IPS DF 6.9 (cell line): ENCODE measurements around the gene TPP1.

Experiments used
- DNase-seq: peaks from one replicate; pipeline ENCODE4 v3.0.0-alpha.2; 2013; ENCODE audit warnings: low read depth, low spot score
- H3K27ac ChIP-seq: one replicate; pipeline ENCODE4 v1.5.1; 2013; ENCODE audit warnings: low read length, control low read depth
- H3K27me3 ChIP-seq: 2 replicates; pipeline ENCODE4 v1.6.1; 2013; ENCODE audit warnings: mild to moderate bottlenecking, low read length; ENCODE audit not compliant: control insufficient read depth, insufficient read depth
- H3K36me3 ChIP-seq: 2 replicates; pipeline ENCODE4 v1.6.1; 2013; ENCODE audit warnings: low read length; ENCODE audit not compliant: control insufficient read depth, insufficient read depth
- H3K4me1 ChIP-seq: 2 replicates; pipeline ENCODE4 v1.6.1; 2013; ENCODE audit warnings: low read length; ENCODE audit not compliant: control insufficient read depth, insufficient read depth
- H3K4me3 ChIP-seq: 2 replicates; pipeline ENCODE4 v1.5.1; 2013; ENCODE audit warnings: mild to moderate bottlenecking, low read length
- H3K9me3 ChIP-seq: 2 replicates; pipeline ENCODE4 v1.6.1; 2013; ENCODE audit warnings: low read length, inconsistent platforms; ENCODE audit not compliant: control insufficient read depth, insufficient read depth
- WGBS: extraction: QIAGEN DNeasy Blood & Tissue Kit; methylation state at CpG from one replicate; pipeline ENCODE4 v1.1.7; 2013; ENCODE audit warnings: mixed read lengths, missing lambda C conversion rate; ENCODE audit not compliant: insufficient read length, insufficient coverage; 5-methylcytosine and 5-hydroxymethylcytosine counted together

Gene TPP1

DNA sequence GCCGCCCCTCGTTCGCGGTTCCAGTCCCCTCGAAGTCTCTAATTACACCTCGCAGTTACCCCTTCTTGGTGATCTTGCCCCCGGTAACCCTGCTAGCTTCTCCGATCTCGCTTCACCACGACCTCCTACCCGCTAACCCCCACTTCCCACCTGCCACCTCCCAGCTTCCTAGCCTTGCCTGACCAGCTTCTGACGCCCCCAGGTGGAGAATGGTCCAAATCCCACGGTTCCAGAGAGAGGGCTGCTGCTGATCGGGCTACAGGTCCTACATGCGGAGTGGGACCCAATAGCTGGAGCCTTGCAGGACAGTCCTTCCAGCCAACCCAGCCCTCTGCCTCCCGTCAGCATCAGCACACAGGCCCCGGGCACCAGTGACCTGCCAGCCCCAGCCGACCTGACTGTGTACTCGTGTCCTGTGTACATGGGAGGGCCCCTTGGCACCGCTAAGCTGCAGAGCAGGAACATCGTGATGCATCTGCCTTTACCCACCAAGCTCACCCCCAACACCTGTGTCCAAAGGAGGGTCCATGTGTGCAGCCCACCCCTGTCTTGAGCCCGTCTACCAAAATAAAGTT lies 47.7 kb downstream of the TPP1 start:
- 100% methylated on average over 5 of the region's 22 CpGs for WGBS
- no peak overlapping the region for H3K4me3 ChIP-seq

GRCh38 chr11:6570691-6571427 lies 48.4 kb downstream of the TPP1 start:
- no CpG with 5 or more reads among the region's 62 CpGs for WGBS
- H3K27ac ChIP-seq = no peak overlapping the region
- H3K4me1 ChIP-seq = no peaks in the 10 kb centered on the region
- no peaks in the 10 kb centered on the region for H3K27me3 ChIP-seq
- no peak overlapping the region for H3K4me3 ChIP-seq
- no peak for DNase-seq
- H3K36me3 ChIP-seq = no peaks in the 10 kb centered on the region
- H3K9me3 ChIP-seq = no peaks in the 10 kb centered on the region

More for the DNA sequence above, 47.7 kb downstream of the TPP1 start:
- Histone ChIP-seq H3K27ac (no peak overlapping the region), H3K9me3 (no peaks in the 10 kb centered on the region), H3K4me1 (no peaks in the 10 kb centered on the region), H3K36me3 (no peaks in the 10 kb centered on the region), H3K27me3 (no peaks in the 10 kb centered on the region)
- no peak for DNase-seq

DNA sequence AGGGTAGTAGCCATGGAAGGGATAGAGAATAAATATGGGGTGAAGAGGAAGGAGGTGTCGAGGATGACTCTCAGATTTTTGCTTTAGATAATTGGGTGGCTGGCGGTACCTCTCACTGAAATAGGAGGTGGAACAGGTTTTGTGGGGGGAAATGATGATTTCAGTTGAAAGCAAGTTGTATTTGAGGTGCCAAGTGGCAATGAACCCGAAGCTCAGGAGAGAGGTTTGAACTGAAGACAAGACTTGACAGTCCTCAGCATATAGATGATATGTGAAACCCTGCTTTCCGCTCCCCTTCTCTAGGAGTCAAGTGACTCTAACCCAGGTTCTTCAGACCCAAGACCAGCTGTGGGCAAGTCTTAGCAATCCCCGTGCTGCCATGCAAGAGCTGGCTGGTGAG lies 49.5 kb downstream of the TPP1 start:
- H3K4me3 ChIP-seq = no peak overlapping the region
- WGBS = 100% methylated on average over 1 of the region's 5 CpGs
- H3K36me3 ChIP-seq = no peaks in the 10 kb centered on the region
- no peaks in the 10 kb centered on the region for H3K9me3 ChIP-seq
- H3K27me3 ChIP-seq = no peaks in the 10 kb centered on the region
- H3K27ac ChIP-seq = no peak overlapping the region
- H3K4me1 ChIP-seq = no peaks in the 10 kb centered on the region
- DNase-seq = no peak

GRCh38 chr11:6568191-6568918 lies 50.9 kb downstream of the TPP1 start:
- H3K36me3 ChIP-seq = no peaks in the 10 kb centered on the region
- H3K4me3 ChIP-seq = no peak overlapping the region
- H3K9me3 ChIP-seq = no peaks in the 10 kb centered on the region
- no peak overlapping the region for H3K27ac ChIP-seq
- H3K27me3 ChIP-seq = no peaks in the 10 kb centered on the region
- H3K4me1 ChIP-seq = no peaks in the 10 kb centered on the region
- WGBS = no CpG with 5 or more reads among the region's 4 CpGs
- no peak for DNase-seq

DNA sequence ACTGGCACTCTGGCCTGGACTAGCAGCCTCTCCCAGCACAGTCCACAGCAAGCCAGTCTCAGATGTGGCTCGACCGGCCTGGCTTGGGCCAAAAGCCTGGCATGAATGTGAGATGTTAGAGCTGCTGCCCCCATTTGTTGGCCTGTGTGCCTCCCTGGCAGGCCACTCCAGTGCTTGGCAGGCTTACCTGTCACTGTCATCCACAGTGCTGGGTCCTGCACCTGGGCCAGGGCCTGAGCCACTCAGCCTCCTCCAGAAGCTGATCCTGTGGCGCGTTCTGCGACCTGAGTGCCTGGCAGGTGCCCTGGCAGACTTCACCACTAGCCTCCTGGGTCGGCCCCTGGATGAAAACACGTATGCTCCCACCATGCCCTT lies 51.9 kb downstream of the TPP1 start:
- Histone ChIP-seq H3K27ac (no peak overlapping the region), H3K27me3 (no peaks in the 10 kb centered on the region), H3K4me3 (no peak overlapping the region), H3K36me3 (no peaks in the 10 kb centered on the region), H3K4me1 (no peaks in the 10 kb centered on the region), H3K9me3 (no peaks in the 10 kb centered on the region)
- no peak for DNase-seq
- WGBS = no CpG with 5 or more reads among the region's 7 CpGs

DNA sequence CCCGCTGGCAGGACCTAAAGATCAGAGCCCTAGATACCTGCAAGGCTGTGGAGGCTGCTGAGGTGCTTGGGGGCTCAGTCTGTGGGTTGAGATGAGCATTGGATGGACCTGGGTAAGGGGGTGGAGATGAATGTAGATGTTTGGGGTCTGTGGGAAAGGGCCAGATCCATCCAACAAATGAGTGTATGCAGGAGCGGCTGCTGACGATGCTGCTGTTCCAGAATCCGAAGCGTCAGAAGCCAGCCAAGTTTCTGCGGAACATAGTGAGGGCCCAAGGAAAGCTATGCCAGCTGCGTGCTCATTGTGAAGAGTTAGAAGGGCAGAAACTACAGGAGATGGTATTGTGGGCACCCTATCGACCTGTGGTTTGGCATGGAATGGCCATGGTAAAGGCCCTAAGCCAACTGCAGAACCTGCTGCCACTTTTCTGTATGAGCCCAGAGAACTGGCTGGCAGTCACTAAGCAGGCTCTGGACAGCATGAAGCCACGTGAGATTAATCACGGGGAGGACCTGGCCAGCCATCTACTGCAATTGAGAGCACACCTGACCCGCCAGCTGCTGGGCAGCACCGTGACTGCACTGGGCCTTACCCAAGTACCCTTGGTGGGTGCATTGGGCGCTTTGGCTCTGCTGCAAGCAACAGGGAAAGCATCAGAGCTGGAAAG lies 52.4 kb downstream of the TPP1 start:
- no peak overlapping the region for H3K4me3 ChIP-seq
- H3K27me3 ChIP-seq = no peaks in the 10 kb centered on the region
- no peaks in the 10 kb centered on the region for H3K36me3 ChIP-seq
- WGBS = no CpG with 5 or more reads among the region's 13 CpGs
- no peak for DNase-seq
- H3K27ac ChIP-seq = no peak overlapping the region
- no peaks in the 10 kb centered on the region for H3K4me1 ChIP-seq
- H3K9me3 ChIP-seq = no peaks in the 10 kb centered on the region

GRCh38 chr11:6565988-6566703 lies 53.1 kb downstream of the TPP1 start:
- Histone ChIP-seq H3K4me1 (no peaks in the 10 kb centered on the region), H3K4me3 (no peak overlapping the region), H3K9me3 (no peaks in the 10 kb centered on the region), H3K36me3 (no peaks in the 10 kb centered on the region), H3K27ac (no peak overlapping the region), H3K27me3 (no peaks in the 10 kb centered on the region)
- DNase-seq = no peak
- WGBS = no CpG with 5 or more reads among the region's 5 CpGs

DNA sequence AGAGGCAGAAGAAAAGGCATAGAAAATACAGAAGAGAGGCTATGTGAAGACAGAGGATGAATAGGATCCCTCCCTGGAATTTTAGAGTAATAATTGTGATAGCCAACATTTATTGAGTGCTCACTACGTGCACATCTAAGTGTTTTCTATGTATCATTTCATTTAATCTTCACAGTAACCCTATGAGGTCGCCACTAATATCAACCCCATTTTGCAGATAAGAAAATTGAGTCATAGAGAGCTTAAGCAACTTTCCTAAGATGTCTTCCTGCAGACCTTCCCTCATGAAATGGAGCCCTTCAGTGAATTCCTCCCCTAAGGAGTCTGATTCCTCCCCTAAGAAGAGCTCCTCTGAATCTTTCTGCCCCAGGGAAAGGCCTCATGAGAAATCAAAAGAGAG lies 53.9 kb downstream of the TPP1 start:
- Histone ChIP-seq H3K4me3 (no peak overlapping the region), H3K36me3 (no peaks in the 10 kb centered on the region), H3K9me3 (no peaks in the 10 kb centered on the region), H3K27me3 (no peaks in the 10 kb centered on the region), H3K4me1 (no peaks in the 10 kb centered on the region), H3K27ac (no peak overlapping the region)
- whole genome bisulfite sequencing = no CpG with 5 or more reads among the region's 2 CpGs
- DNase-seq = no peak

- Histone ChIP-seq H3K4me1 (no peaks in the 10 kb centered on the region), H3K36me3 (no peaks in the 10 kb centered on the region), H3K9me3 (no peaks in the 10 kb centered on the region), H3K27me3 (no peaks in the 10 kb centered on the region), H3K4me3 (no peak overlapping the region), H3K27ac (no peak overlapping the region)
- no peak for DNase-seq
- WGBS = no CpG with 5 or more reads among the region's 10 CpGs
Measured at GRCh38 chr11:6563667-6564066, 55.6 kb downstream of the TPP1 start.

DNA sequence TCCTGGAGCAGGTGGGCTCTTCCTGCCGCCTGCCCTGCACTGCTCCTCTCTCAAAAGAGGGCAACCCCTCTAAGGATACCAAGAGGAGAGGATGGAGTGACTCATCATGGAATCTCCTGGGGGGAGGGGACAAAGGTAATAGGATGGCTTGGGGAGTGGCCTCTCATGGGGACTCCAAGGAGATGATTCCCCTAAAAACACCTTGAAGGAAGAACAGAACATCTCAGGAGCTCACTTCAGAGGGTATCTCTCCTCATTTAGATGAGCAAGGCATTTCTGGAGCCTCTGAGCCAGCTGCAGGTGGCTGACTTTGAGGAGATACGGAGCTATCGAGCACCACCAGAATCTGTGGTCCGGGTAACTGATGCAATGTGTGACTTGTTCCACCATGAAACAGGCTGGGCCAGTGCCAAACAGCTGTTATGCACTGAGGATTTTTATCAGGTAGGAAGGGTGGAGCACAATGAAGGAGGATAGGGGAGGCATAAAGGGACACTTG lies 56.1 kb downstream of the TPP1 start:
- Histone ChIP-seq H3K36me3 (no peaks in the 10 kb centered on the region), H3K27ac (no peak overlapping the region), H3K4me3 (no peak overlapping the region), H3K27me3 (no peaks in the 10 kb centered on the region), H3K9me3 (no peaks in the 10 kb centered on the region), H3K4me1 (no peaks in the 10 kb centered on the region)
- no peak for DNase-seq
- no CpG with 5 or more reads among the region's 4 CpGs for WGBS
